ENCODE data around the gene TRAFD1.

Gene TRAFD1

DNA sequence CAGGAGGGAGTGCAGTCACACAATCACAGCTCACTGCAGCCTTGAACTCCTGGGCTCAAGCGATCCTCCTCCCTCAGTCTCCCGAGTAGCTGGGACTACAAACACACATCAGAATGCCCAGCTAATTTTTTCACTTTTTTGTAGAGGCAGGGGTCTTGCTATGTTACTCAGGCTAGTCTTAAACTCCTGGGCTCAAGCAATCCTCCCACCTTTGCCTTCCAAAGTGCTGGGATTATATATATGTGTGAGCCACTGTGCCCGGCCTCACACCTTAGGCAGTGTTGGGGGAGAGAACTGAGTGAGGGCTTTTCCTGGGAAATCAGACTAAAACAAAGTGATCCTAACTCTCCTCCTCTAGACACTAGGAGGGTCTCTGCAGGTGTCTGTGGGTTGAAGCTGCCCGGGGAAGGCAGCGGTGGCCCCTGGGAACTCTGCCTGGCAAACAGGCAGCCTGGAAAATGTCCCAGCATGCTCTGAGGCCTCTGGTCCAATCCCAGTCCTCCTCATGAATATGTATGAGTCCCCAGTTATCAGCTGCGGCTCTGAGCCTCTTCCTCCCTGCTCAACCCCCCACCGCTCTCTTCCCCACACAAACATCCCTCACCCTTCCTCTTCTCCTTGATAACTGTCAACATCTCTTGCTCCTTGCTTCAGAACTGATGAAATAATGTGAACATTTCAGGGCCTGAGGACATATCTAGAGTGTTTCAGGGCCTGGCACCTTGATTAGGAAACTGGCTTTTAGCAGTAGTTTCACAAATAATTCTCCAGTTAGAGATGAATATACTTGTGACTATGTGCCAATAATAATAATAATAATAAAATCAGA, 8.9 kb upstream of the TRAFD1 start:
- peak; percentile 33 for DNase-seq

DNA sequence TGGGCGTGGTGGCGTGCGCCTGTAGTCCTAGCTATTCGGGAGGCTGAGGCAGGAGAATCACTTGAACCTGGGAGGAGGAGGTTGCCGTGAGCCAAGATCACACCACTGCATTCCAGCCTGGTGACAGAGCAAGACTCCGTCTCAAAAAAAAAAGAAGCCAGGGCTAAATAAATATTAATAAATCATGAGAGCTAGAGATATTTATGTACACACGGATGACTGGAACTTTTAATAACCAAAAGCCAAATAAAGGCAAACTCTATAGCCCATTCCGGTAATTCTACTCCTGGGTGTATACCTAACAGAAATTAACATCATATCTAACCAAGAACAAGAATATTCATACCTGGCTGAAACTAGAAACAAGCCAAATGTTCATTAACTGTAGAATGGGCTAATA, 7.7 kb upstream of the TRAFD1 start:
- no peak for DNase-seq

DNA sequence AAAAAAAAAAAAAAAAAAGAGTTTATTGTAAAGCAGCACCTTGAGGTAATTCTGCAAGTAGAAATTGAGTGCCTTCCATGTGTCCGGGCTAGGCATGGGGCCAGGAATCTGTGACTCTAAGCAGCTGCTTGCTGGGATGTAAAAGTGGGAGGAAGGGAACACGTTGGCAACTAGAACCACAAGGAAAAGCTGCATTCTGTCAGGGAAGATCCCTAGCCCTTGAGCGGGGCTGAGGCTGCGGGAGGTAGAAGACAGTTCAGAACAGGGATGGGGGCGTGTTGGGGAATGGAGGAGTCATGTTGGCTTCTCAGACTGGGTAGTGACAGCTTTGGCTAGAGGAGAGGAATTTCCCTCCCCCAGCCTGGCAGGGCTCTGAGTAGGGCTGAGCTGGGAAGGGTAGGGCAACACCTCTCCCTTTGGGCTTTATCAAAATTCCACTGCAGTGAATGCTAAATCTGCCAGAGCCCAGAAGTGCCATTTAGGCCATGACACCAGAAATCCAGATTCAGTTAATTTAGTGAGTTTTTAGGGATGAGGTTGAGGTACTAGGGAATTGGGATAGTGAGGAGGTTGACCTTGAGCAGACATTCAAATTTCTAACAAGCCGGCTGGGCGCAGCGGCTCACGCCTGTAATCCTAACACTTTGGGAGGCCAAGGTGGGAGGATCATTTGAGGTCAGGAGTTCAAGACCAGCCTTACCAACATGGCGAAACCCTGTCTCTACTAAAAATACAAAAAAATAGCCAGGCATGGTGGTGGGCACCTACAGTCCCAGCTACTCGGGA, 3.4 kb upstream of the TRAFD1 start:
- DNase-seq: no peak

DNA sequence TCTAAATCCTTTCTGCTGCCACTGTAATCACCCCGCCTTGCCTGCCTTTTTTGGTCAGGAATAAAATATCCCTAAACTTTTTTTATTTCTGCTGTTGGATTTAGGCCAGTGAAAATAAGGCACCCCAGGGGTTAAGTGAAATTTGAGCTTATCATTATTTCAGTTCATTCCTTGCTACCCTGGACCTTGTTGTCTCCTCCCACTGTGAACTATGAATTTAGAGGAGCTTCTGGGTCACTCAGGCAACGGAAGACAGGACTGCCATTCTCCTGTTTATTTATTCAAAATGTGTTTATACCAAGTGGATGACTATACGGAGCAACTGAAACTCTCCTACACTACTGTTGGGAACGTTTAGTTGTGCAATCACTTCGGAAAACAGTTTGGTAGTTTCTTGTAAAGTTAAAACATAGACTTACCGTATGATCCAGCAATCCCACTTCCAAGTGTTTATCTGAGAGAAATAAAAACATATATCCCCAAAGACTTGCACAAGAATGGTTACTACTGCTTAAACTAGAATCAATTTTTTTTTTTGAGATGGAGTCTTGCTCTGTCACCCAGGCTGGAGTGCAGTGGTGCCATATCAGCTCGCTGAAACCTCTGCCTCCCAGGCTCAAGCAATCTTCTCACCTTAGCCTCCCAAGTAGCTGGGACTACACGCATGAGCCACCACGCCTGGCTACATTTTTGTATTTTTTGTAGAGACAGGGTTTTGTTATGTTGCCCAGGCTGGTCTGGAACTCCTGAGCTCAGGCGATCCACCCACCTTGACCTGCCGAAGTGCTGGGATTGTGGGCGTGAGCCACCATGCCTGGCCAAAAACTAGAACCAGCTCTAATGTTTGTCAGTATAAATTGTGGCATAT, 2.3 kb upstream of the TRAFD1 start:
- no peak for DNase-seq

DNA sequence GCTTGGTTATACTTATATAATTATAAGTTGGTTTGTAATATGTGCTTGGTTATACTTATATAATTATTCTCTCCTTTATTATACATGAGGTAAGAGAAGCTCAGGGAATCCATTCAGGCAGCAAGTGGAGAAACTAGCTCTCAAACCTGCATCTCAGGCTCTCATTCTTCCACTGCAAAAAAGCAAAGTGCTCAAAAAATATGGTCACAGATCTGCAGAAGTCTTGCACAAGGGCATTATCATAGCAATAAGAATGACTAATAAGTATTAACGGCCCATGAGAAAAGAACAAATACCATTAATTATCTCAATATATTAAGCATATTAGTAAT, 476 bp upstream of the TRAFD1 start:
- DNase-seq: no peak

DNA sequence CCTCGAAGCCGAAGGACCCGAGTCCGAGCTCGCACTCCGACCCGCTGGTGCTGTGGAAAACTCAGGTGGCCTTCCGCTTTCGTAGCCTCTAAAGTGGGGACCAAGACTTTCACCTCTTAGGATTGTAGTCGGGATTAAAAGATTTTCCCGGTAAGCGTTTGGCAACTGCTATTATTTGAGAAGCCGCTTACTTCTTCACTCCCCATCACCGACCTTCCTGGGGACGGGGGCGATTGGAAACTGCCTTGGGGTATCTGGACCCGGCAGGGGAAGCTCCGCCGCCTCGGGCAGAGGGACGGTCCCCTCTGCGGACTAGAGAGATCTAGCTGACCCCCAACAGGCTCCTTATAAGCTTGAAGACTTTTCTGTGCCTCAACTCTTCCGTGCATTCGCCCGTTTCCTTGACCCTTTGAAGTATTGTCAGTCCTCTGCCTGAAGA, 659 bp downstream of the TRAFD1 start:
- no peak for DNase-seq

DNA sequence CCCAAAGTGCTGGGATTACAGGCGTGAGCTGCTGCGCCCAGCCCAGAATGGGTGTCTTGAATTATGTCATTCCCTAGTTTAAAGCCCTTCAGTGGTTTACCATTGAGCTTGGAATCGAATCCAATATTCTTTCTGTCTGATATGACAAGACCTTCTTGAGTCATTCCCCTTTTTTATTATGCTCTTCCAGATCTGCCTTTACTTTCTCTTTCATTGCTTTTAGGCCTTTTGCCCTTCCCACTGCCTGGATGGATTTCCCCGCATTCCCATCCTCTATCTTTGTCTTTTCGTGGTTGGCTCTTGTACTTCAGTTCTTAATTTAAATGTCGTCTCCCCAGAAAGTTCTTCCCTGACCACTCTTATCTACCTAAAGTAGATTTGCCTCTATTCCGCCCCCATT, 1.6 kb downstream of the TRAFD1 start:
- DNase-seq: no peak

DNA sequence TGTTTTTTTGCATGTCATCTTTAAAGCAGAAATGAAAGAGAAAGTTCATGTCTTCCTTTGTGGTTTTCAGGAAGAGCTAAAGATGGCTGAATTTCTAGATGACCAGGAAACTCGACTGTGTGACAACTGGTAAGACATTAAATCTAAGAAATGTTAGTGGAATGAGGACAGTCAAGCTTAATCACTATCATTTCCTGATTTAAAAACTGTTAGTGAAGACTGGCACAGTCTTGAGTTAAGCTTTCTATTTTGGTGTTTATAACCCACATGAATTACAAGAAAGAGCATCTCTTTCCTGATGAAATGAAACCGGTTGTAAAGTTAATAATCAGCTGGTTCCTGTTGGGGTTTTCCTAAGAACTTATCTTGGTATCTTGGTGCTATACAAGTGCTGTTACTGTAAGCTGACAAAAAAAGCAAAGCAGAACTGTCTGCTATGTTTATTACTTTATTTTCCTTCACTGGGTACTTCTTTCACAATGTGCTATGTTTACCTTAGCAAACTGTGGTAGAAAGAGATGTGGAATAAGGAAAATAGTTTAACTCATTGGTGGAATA, 5.2 kb downstream of the TRAFD1 start:
- DNase-seq: no peak

DNA sequence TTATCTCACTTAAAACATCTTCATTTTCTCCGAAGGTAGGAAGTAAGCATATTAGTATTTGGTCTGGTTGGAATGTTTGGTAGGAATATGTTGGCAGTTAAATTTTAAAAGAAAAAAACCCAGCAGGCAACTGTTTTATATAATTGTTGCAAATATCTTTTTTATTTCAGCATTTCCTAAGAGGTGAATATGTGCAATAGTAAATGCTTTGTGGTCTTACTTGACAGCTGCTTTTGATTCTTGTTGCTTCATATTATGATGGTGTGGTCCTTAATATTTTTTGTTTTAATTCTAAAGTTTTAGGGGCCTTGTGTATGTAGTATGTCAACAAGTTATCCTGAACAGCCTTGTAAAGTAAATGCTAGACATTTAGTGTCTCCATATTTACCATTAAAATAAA, 6.3 kb downstream of the TRAFD1 start:
- no peak for DNase-seq

DNA sequence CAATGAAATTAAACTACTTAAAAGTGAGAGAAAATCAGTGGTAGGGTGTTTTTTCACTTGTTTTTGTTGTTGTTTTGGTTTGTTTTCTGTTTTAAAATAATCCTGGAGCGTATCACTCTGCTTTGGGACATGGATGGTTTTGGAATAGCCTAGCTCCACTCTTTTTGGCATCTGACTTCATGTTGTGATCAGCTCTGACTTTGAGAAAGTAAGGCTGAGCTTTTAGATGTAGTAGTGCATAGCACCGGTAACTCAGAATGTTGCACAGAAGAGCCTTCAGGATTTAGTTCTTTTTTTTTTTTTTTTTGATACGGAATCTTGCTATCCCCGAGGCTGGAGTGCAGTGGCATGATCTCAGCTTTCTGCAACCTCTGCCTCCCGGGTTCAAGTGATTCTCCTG, 8.1 kb downstream of the TRAFD1 start:
- DNase-seq: no peak

DNA sequence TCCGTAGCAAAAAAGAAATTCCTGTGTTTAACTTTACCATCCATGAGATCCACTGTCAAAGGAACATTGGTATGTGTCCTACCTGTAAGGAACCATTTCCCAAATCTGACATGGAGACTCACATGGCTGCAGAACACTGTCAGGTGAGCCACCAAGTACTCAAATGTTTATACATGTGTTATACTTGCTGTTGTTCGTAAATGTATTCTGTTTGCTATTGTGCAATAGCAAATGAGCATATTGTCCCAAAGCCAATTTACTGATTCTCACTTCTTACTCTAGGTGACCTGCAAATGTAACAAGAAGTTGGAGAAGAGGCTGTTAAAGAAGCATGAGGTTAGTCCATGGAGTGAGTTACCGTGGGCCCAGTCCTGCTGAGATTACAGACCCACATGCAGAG, 9.4 kb downstream of the TRAFD1 start:
- DNase-seq: no peak

DNA sequence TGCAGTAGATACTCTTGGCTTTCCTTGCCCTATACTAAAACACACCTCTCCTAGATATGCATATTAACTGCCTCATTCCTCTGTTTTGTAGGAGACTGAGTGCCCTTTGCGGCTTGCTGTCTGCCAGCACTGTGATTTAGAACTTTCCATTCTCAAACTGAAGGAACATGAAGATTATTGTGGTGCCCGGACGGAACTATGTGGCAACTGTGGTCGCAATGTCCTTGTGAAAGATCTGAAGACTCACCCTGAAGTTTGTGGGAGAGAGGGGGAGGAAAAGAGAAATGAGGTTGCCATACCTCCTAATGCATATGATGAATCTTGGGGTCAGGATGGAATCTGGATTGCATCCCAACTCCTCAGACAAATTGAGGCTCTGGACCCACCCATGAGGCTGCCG, 15.4 kb downstream of the TRAFD1 start:
- DNase-seq: no peak

DNA sequence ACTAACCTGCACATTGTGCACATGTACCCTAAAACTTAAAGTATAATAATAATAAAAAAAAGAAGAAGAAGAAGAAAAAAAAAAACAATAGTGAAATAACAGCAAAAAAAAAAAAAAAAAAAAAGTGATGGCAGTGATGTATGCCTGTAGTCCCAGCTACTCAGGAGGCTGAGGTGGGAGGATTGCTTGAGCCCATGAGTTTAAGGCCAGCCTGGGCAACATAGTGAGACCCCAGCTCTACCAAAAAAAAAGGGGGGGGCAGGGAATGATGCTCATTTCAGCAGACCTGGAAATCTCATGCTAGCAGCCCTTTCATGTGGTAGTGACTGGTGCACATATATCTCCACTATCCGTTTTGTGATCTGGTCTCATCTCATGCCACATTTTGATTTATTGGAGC, 20.8 kb downstream of the TRAFD1 start:
- no peak for DNase-seq

DNA sequence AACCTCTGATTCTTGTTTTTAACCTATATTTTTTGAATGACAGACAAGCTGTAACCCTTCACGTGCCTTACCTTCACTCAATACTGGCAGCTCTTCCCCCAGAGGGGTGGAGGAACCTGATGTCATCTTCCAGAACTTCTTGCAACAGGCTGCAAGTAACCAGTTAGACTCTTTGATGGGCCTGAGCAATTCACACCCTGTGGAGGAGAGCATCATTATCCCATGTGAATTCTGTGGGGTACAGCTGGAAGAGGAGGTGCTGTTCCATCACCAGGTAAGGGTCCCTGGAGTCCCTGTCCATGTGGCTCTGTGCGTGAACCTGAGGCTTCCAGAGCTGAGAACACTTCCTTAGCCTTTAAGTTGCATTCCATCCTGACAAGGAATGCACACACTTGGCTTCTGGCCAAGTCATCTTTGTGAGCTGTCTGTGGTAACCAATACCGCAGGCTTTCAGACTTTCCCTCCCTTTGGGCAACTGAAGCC, 22.7 kb downstream of the TRAFD1 start:
- no peak for DNase-seq

DNA sequence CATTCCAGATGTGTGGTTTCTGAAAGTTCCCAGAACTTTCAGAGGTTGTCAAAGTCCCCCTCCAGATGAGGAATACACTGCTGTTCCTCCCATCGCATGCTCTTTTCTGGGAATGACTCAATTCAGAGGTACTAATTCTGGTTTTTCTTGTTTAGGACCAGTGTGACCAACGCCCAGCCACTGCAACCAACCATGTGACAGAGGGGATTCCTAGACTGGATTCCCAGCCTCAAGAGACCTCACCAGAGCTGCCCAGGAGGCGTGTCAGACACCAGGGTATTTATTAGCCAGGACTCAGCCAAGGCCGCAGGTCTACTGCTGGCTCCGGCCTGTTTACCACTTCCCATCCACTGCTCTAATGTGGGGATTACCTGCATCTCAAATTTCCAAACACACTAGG, 24.2 kb downstream of the TRAFD1 start:
- DNase-seq: no peak

DNA sequence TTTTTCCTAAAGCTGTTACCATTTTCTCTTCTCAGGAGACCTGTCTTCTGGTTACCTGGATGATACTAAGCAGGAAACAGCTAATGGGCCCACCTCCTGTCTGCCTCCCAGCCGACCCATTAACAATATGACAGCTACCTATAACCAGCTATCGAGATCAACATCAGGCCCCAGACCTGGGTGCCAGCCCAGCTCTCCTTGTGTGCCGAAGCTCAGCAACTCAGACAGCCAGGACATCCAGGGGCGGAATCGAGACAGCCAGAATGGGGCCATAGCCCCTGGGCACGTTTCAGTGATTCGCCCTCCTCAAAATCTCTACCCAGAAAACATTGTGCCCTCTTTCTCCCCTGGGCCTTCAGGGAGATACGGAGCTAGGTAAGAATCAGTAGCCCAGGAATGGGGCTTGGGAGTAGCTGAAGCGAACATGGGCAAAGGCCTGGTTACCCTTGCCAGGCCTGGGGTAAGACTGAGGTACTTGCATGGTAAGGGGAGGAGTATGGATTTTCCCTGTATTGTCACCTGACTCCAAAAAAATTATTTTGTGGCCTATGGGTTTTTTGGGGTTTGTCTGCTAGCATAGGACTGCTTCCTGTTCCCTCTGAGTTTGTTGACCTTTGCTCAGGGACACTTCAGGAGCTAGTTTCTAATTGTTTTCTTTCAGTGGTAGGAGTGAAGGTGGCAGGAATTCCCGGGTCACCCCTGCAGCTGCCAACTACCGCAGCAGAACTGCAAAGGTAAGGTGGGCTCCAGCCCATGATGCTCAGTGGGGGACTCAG, 26.6 kb downstream of the TRAFD1 start:
- no peak for DNase-seq

DNA sequence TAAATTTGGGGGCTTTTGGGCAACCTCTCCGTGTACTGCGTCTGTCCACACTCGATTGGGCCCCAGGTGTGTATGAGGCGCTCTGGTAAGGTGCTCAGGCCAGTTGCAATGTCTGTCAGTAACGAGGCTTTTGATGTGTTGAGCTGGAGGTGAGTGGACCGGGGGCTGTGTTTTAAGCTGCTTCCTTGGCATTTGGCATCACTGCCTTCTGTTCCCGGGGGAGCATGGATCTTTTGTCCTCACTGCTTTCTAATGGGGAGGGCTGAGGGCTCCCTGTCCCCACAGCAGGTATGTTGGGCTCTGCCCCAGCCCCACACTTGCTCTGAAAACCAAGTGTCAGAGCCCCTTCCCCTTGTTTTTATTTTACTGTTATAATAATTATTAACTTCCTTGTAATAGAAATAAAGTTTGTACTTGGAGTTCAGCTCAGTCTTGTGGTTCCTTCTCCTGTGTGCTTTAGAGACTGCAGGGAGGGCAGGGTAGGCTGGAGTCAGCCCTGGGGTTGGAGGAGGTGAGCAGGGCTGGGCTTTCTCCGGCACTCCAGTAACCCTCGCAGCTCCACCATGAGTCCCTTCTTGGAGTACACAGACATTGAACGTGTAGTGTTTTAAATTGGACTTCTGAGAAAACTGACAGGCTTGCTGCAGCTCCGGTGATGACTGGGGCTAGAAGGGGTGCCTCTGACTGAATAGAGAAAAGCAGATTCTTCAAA, 28.0 kb downstream of the TRAFD1 start:
- no peak for DNase-seq

DNA sequence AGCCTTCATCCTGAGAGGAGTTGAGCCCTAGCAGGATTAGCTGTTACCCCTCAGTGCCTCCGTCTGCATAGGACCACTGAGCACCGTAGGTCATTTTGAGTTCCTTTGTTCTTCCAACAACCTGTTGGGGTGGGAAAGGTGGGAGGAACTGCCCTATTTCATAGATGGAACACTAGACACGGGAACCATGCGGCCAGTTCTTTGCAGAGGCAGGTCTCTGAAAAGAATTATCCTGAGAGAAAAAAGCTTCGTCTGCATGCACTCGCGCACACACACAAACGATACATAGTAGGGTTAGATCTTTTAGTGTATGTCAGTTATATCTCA, 28.5 kb downstream of the TRAFD1 start:
- no peak for DNase-seq

DNA sequence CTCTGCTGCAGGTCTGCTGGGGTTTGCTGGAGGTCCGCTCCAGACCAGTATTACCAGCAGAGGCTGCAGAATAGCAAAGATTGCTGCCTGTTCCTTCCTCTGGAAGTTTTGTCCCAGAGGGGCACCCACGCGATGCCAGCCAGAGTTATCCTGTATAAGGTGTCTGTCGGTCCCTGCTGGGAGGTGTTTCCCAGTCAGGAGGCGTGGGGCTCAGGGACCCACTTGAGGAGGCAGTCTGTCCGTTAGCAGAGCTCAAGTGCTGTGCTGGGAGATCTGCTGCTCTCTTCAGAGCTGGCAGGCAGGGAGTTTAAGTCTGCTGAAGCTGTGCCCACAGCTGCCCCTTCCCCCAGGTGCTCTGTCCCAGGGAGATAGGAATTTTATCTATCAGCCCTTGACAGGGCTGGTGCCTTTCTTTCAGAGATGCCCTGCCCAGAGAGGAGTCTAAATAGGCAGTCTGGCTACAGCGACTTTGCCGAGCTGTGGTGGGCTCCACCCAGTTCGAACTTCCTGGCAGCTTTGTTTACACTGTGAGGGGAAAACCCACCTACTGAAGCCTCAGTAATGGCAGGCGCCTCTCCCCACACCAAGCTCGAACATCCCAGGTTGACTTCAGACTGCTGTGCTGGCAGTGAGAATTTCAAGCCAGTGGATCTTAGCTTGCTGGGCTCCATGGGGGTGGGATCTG, 33.2 kb downstream of the TRAFD1 start:
- peak; percentile 61 for DNase-seq

DNA sequence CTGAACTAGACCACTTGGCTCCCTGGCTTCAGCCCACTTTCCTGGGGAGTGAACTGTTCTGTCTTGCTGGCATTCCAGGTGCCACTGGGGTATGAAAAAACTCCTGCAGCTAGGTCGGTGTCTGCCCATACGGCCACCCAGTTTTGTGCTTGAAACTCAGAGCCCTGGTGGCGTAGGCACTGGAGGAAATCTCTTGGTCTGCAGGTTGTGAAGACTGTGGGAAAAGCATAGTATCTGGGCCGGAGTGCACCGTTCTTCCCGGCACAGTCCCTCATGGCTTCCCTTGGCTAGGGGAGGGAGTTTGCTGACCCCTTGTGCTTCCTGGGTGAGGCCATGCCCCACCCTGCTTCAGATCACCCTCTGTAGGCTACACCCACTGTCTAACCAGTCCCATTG, 33.8 kb downstream of the TRAFD1 start:
- DNase-seq: no peak

DNA sequence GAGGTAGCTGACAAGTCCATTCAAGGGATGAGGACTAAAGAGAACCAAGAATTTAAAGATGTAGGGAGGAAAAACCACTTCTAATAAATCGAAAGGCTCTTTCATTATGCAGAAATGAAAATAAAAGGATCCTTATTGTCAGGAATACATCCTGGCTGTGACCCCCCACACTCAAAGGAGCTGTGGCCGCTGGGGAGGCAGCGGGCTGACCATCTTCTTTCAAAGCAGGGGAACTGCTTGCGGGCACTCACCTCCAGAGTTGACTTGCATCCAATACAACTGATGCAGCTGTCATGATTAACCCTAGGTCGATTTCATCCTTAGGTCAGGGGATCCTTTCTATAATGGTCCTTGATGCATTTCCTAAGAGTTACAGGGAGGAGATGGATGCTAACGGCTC, 35.3 kb downstream of the TRAFD1 start:
- no peak for DNase-seq
